ENCODE results near the gene HK1.
"Not testable (repeated sequence)": the region's sequence is repeated elsewhere in the genome, so short reads cannot be mapped to it uniquely, and the experiment has no call there.

- TF ChIP-seq POLR2A, CTCF (IDR thresholded peaks at IDR 0.05): not testable (repeated sequence)
Measured at GRCh38 chr10:69325637-69326523, 47.6 kb downstream of the HK1 start.

All from adrenal gland (tissue), 5 donors.